Heart right ventricle (tissue), 16 donors: ENCODE data around the gene NXNL1. TPM values are rescaled to one million over a fixed set of nuclear protein-coding genes. Genes with fewer than 3 reads are reported as not detected.

Experiments used
- ATAC-seq, 8 donors: fragments of 200-7000 bp; cut with Tn5 transposase; one replicate each; pipeline ENCODE4 v1.9.1; 2020; ENCODE audit warnings: mild to moderate bottlenecking in 8 of 8, moderate library complexity in 8 of 8, moderate number of reproducible peaks in 1 of 8
- DNase-seq, 2 donors: peaks; one replicate each; pipeline ENCODE4 v3.0.0-alpha.2; 2020
- H3K27ac ChIP-seq, 10 donors: fragments of 200-600 bp; sonication (generic) in 2 of 10; one replicate each; pipeline versions ENCODE4 v1.5.0 to v1.8.0; 2020 to 2022; ENCODE audit warnings: mild to moderate bottlenecking in 3 of 10
- H3K27me3 ChIP-seq, 7 donors: fragments of 200-600 bp; one replicate each; pipeline ENCODE4 v1.8.0; 2021 to 2022; ENCODE audit warnings: mild to moderate bottlenecking in 2 of 7
- H3K36me3 ChIP-seq, 9 donors: fragments of 200-600 bp; sonication (generic) in 1 of 9; one replicate each; pipeline versions ENCODE4 v1.5.0 to v1.8.0; 2020 to 2022; ENCODE audit warnings: mild to moderate bottlenecking in 2 of 9
- H3K4me1 ChIP-seq, 9 donors: fragments of 200-600 bp; sonication (generic) in 1 of 9; one replicate each; pipeline versions ENCODE4 v1.5.0 to v1.8.0; 2020 to 2022; ENCODE audit warnings: mild to moderate bottlenecking in 4 of 9
- H3K4me3 ChIP-seq, 10 donors: fragments of 200-600 bp; sonication (generic) in 2 of 10; one replicate each; pipeline versions ENCODE4 v1.5.0 to v1.8.0; 2020 to 2022; ENCODE audit warnings: mild to moderate bottlenecking in 7 of 10, moderate library complexity in 2 of 10
- H3K9me3 ChIP-seq, 11 donors: fragments of 200-600 bp in 10 of 11; sonication (generic) in 2 of 11; one replicate each; pipeline versions ENCODE4 v1.5.0 to v1.8.0; 2013 to 2022; ENCODE audit warnings: mild to moderate bottlenecking in 2 of 11, control low read depth in 1 of 11, moderate library complexity in 1 of 11
- CTCF ChIP-seq, 9 donors: fragments of 200-600 bp; sonication (generic) in 2 of 9; IDR thresholded peaks; one replicate each; pipeline versions ENCODE4 v1.5.0 to v1.8.0; 2021 to 2022; ENCODE audit warnings: antibody characterized with exemption in 9 of 9, mild to moderate bottlenecking in 5 of 9, moderate library complexity in 1 of 9
- WGBS, 2 donors: extraction: QIAGEN DNeasy Blood & Tissue Kit; methylation state at CpG; one replicate each; pipeline ENCODE4 v1.1.7; 2013; ENCODE audit warnings: inconsistent platforms in 1 of 2; 5-methylcytosine and 5-hydroxymethylcytosine counted together
- intact Hi-C, 10 donors: fragments of 100-400 bp; cut with DNase I; formaldehyde crosslinking; loops; one replicate each; pipeline versions ENCODE4 v1.11.1 to v1.14.2; 2022
- polyA plus RNA-seq, 2 donors: library from polyadenylated mRNA; stranded (reverse); fragments of 200-250 nt; gene quantifications; one replicate each; pipeline ENCODE4 v1.2.3, GENCODE V29; 2013
- total RNA-seq, 10 donors: library from RNA; stranded (reverse); fragmentation: NEBNext Ultra II Directional in 3 of 10; extraction: Animal tissue kit (Norgen Biotek cat#: 25700) in 3 of 10; gene quantifications; one replicate each; pipeline versions ENCODE4 v1.2.1 to v1.2.4, GENCODE V29; 2021 to 2023
- donor health status: Arrhythmogenic right ventricular cardiomyopathy.
- donor health status: ischemic (EF 13 %, LVEDD 7.1; RV severe dilation, severe dysfunction).
- donor health status: healthy with polysubstance abuse.
- donor health status: DM: no; HTN: yes; CAD: no.
- donor health status: DM: no; HTN: no; CAD: no.
- donor health status: ischemic (EF 25% LVEDD 6.9; RV normal size, moderate dysfunction).
- donor health status: ischemic (EF 25% LVEDD 5.7; RV mildly dilated, moderate dysfunction).
- donor health status: healthy.
- donor health status: DM: yes; HTN: yes; CAD: no.
- donor health status: Ischemic cardiomyopathy.
- donor health status: ischemic (EF 35%, LVEDD 5.7; RV mildly dilated, moderate dysfunction).
- donor health status: nonischemic (EF 11% LVEDD 7.7; RV severe dilation, severe dysfunction).
- donor health status: DM: yes; HTN: yes; CAD: no.
- donor health status: PGD.
- donor health status: ischemic (EF 29% LVEDD 5.4; RV normal size, mild dysfunction).
- donor health status: nonischemic (EF 23%, LVEDD 6.1; RV moderate dilation, normal function).

Gene NXNL1
- total and polyA plus RNA-seq, 12 donors = 0.42 to 1.1 (median 0.58) TPM; not detected in 7

DNA sequence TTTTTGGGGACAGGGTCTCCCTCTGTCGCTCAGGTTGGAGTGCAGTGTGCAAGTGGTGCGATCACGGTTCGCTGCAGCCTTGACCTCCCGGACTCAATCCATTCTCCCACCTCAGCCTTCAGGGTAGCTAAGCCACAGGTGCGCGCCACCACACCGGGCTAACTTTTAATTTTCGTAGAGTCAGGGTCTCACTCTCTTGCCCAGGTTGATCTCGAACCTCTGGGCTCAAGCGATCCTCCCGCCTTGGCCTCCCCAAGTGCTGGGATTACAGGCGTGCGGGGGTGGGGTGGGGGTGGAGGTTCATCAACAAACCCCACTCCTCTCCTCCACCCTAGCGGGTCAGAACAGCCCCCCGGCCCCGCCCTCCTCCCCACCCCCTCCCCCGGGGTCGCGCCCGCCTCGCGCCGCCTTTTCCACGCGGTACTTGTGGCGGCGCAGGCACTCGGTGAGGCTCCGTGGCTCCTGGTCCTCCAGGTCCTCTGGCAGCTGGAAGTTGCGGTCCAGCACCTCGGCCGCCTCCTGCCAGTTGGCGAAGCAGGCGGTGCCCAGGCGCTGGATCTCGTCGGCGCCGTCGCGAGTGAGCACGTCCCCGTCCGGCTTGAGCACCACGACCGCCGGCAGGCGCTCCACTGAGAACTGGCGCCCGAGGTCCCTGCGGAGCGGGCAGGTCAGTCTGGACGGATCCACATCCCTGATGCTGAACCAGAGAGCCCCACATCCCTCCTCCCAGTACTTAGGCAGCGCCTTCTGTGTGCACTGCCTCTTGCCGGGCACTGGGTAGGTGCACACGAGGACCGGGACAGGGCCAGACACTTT, 5.2 kb downstream of the NXNL1 start:
- peaks cover 9 to 88% (median 72%) of the 10 kb centered on the region in 7 donors for H3K27me3 ChIP-seq
- no peak for ATAC-seq

DNA sequence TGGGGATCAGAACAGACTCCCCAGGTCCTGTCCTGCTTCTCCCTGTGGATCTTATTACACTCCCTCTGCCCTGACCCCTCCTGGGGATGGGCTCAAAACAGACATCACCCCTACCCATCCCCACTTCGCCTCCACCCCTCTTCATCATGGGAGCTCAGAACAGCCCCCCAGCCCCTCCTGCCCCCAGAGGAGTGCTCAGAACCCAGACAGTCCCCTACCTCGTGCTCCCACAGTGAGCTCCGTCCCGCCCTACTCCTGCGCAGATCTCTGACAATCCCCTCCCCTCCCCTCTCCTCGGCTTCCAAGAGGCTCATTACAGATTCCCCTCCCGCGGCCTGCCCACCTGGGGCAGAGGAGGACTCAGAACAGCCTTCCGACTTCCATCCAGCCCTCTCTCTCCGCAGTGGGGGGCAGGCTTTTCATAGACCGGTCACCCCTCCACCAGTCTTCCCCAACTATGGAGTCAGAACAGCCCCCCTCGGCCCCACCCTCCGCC, 6.1 kb downstream of the NXNL1 start:
- H3K27me3 ChIP-seq = peaks cover 9 to 81% (median 65%) of the 10 kb centered on the region in 7 donors
- 3 to 6% methylated on average over 13 of the region's 13 CpGs for WGBS, 2 donors
- no peak overlapping the region for H3K27ac ChIP-seq
- H3K4me3 ChIP-seq = no peak overlapping the region
- DNase-seq = no peak
- intact Hi-C loops = loop anchor here in 7 of 10 donors (5.0 to 10.0 kb wide), 6 partner anchors 118 to 403 kb away; partner anchors contain the start of gene RPL18A (in 3 of the 7)
- H3K4me1 ChIP-seq = peaks cover 0 to 7% (median 0%) of the 10 kb centered on the region in 9 donors
- peak in 3 of 8 donors; percentile 21 to 31 (median 24) for ATAC-seq
- no peak for TF ChIP-seq CTCF (IDR thresholded peaks at IDR 0.05)
- H3K36me3 ChIP-seq = no peaks in the 10 kb centered on the region
- H3K9me3 ChIP-seq = no peaks in the 10 kb centered on the region

More for the DNA sequence above, 5.2 kb downstream of the NXNL1 start:
- TF ChIP-seq CTCF (IDR thresholded peaks at IDR 0.05) = no peak
- no peak overlapping the region for H3K4me3 ChIP-seq
- intact Hi-C loops = loop anchor here in 7 of 10 donors (10.0 kb wide), 4 partner anchors 119 to 399 kb away; partner anchors contain the start of gene RPL18A (in 2 of the 7)
- no peaks in the 10 kb centered on the region for H3K9me3 ChIP-seq
- no peak overlapping the region for H3K27ac ChIP-seq
- no peaks in the 10 kb centered on the region for H3K36me3 ChIP-seq
- peaks cover 0 to 7% (median 0%) of the 10 kb centered on the region in 9 donors for H3K4me1 ChIP-seq
- 12 to 13% methylated on average over 55 to 58 of the region's 58 CpGs for WGBS, 2 donors
- no peak for DNase-seq

DNA sequence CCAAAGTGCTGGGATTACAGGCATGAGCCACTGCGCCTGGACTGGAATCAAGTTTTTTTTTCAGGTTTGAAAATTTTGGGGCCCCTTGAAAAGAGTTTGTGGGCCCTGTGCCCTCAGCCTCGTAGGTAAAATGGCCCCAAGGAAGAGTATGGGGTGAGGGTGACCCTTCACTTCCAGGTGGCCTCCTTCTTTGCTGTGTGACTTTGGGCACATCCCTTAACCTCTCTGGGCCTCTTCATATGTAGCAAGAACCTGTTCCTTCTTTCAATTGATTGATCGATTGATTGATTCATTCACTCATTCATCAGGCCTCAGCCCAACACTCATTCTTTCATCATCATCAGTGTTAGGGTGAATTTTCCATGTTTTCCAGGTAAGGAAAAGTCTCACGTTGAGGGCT, 8.9 kb downstream of the NXNL1 start:
- Histone ChIP-seq H3K4me3 (no peak overlapping the region), H3K27ac (no peak overlapping the region), H3K9me3 (no peaks in the 10 kb centered on the region), H3K27me3 (peaks cover 9 to 71% (median 37%) of the 10 kb centered on the region in 7 donors), H3K4me1 (peaks cover 0 to 15% (median 7%) of the 10 kb centered on the region in 9 donors), H3K36me3 (no peaks in the 10 kb centered on the region)
- ATAC-seq (no peak), DNase-seq (no peak)
- intact Hi-C loops = loop anchor here in 7 of 10 donors (5.0 to 10.0 kb wide), 6 partner anchors 120 to 405 kb away; partner anchors contain the start of gene RPL18A (in 3 of the 7)
- WGBS, 2 donors = 89 to 92% methylated on average over 4 of the region's 4 CpGs
- no peak for TF ChIP-seq CTCF (IDR thresholded peaks at IDR 0.05)

DNA sequence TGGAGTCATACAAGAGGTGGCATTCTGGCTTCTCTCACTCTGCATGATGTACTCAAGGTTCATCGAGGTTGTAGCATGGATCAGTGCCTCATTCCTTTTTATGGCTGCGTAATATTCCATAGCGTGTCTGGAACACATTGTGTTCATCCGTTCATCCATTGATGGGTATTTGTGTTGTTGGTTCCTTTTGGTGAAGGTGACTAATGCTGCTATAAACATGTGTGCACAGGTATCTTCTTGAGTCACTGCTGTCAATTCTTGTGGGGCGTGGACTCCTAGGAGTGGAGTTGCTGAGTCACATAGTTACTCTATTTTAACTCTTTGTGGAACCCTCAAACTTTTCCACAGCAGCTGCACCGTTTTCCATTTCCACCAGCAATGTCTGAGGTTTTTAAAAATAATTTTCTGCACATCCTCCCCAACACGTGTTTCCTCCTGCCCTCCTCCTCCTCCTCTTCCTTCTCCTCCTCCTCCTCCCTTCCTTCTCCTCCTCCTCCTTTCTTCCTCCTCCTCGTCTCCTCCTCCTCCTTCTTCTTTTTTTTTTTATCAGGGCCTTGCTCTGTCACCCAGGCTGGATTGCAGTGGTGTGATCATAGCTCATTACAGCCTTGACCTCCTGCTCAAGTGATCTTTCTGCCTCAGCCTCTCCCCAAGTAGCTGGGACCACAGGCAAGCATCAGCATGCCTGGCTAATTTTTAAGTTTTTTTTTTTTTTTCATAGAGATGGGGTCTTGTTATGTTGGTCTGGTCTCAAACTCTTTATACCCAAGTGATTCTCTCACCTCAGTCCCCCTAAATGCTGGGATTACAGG, 10.3 kb downstream of the NXNL1 start:
- no peak for TF ChIP-seq CTCF (IDR thresholded peaks at IDR 0.05)
- peaks cover 5 to 57% (median 24%) of the 10 kb centered on the region in 7 donors for H3K27me3 ChIP-seq
- WGBS, 2 donors = 63 to 64% methylated on average over 8 of the region's 8 CpGs
- peaks cover 0 to 15% (median 7%) of the 10 kb centered on the region in 9 donors for H3K4me1 ChIP-seq
- no peak for DNase-seq
- no peak for ATAC-seq
- H3K4me3 ChIP-seq = no peak overlapping the region
- intact Hi-C loops = loop anchor here in 7 of 10 donors (5.0 to 10.0 kb wide), 6 partner anchors 122 to 407 kb away; partner anchors contain the start of gene RPL18A (in 3 of the 7)
- H3K27ac ChIP-seq = no peak overlapping the region
- H3K36me3 ChIP-seq = no peaks in the 10 kb centered on the region
- H3K9me3 ChIP-seq = no peaks in the 10 kb centered on the region
